ENCODE data around the gene LAMC3. TPM values are rescaled to one million over a fixed set of nuclear protein-coding genes. Genes with fewer than 3 reads are reported as not detected.

The LAMC3 gene
- total RNA-seq, 6 donors from 2014 or later, result 6.7 to 56.0 (median 19.5) TPM

- Histone ChIP-seq H3K36me3 (no peaks in the 10 kb centered on the region), H3K9me3 (no peaks in the 10 kb centered on the region), H3K4me3 (no peak overlapping the region), H3K27me3 (no peaks in the 10 kb centered on the region), H3K4me1 (peaks cover 0 to 5% (median 2%) of the 10 kb centered on the region in 4 donors), H3K27ac (peak overlapping the region in 2 of 4 donors; percentile 18 to 20)
- TF ChIP-seq CTCF (IDR thresholded peaks at IDR 0.05) (no peak), EP300 (IDR thresholded peaks at IDR 0.05) (no peak), POLR2A (IDR thresholded peaks at IDR 0.05) (no peak), POLR2AphosphoS5 (IDR thresholded peaks at IDR 0.05) (no peak)
- WGBS, 2 donors, result 54 to 62% methylated on average over 8 of the region's 8 CpGs
- DNase-seq (no peak), ATAC-seq (ENCODE audit: low FRiP score in 2 of 2) (peak in 1 of 2 donors; percentile 16)
These were observed 98.8 kb downstream of the LAMC3 start for GRCh38 chr9:131107760-131108159.

- Histone ChIP-seq H3K27me3 (no peaks in the 10 kb centered on the region), H3K9me3 (no peaks in the 10 kb centered on the region), H3K4me1 (peaks cover 0 to 5% (median 0%) of the 10 kb centered on the region in 4 donors), H3K27ac (peak overlapping the region in 1 of 4 donors; percentile 30), H3K36me3 (no peaks in the 10 kb centered on the region), H3K4me3 (no peak overlapping the region)
- WGBS, 2 donors, result 64 to 80% methylated on average over 5 to 10 of the region's 10 CpGs
- TF ChIP-seq POLR2A (IDR thresholded peaks at IDR 0.05) (no peak), POLR2AphosphoS5 (IDR thresholded peaks at IDR 0.05) (no peak), EP300 (IDR thresholded peaks at IDR 0.05) (no peak), CTCF (IDR thresholded peaks at IDR 0.05) (no peak)
- ATAC-seq (ENCODE audit: low FRiP score in 2 of 2) (no peak), DNase-seq (no peak)
These were observed 102.3 kb downstream of the LAMC3 start for GRCh38 chr9:131111186-131111853.

GRCh38 chr9:131111854-131112311 is 102.9 kb downstream of the LAMC3 start:
- TF ChIP-seq EP300 (IDR thresholded peaks at IDR 0.05) (no peak), CTCF (IDR thresholded peaks at IDR 0.05) (no peak), POLR2AphosphoS5 (IDR thresholded peaks at IDR 0.05) (no peak), POLR2A (IDR thresholded peaks at IDR 0.05) (no peak)
- no peaks in the 10 kb centered on the region for H3K27me3 ChIP-seq
- no peaks in the 10 kb centered on the region for H3K9me3 ChIP-seq
- DNase-seq (no peak), ATAC-seq (ENCODE audit: low FRiP score in 2 of 2) (no peak)
- no peaks in the 10 kb centered on the region for H3K36me3 ChIP-seq
- WGBS, 2 donors, result 76 to 80% methylated on average over 8 to 24 of the region's 25 CpGs
- peaks cover 0 to 3% (median under 1%) of the 10 kb centered on the region in 4 donors for H3K4me1 ChIP-seq
- H3K4me3 ChIP-seq, result no peak overlapping the region
- peak overlapping the region in 1 of 4 donors; percentile 30 for H3K27ac ChIP-seq

GRCh38 chr9:131112374-131113154 is 103.6 kb downstream of the LAMC3 start:
- ATAC-seq (ENCODE audit: low FRiP score in 2 of 2) (no peak), DNase-seq (no peak)
- TF ChIP-seq POLR2A (IDR thresholded peaks at IDR 0.05) (no peak), POLR2AphosphoS5 (IDR thresholded peaks at IDR 0.05) (no peak), EP300 (IDR thresholded peaks at IDR 0.05) (no peak), CTCF (IDR thresholded peaks at IDR 0.05) (no peak)
- WGBS, 2 donors, result 83 to 91% methylated on average over 22 to 23 of the region's 23 CpGs
- no peaks in the 10 kb centered on the region for H3K27me3 ChIP-seq
- no peaks in the 10 kb centered on the region for H3K36me3 ChIP-seq
- no peaks in the 10 kb centered on the region for H3K9me3 ChIP-seq
- H3K4me1 ChIP-seq, result peaks cover 0 to 9% (median under 1%) of the 10 kb centered on the region in 4 donors
- no peak overlapping the region for H3K4me3 ChIP-seq
- no peak overlapping the region for H3K27ac ChIP-seq

Data from upper lobe of left lung (tissue), 6 donors.